SK-N-MC (cell line): ENCODE results near the gene PACS1.

Source experiments
- DNase-seq: peaks from one replicate; pipeline ENCODE4 v3.0.0-alpha.2; 2011; ENCODE audit warnings: low read depth, low spot score
- H3K27ac ChIP-seq: fragments of 200-600 bp; sonication (generic); 2 replicates; pipeline ENCODE4 v1.5.1; 2016; ENCODE audit warnings: mixed run types
- H3K36me3 ChIP-seq: fragments of 200-600 bp; sonication (generic); 2 replicates; pipeline ENCODE4 v1.6.1; 2017; ENCODE audit warnings: antibody characterized with exemption, low read length, mixed read lengths; ENCODE audit not compliant: insufficient read depth
- H3K4me3 ChIP-seq: fragments of 200-600 bp; sonication (generic); 2 replicates; pipeline ENCODE4 v1.5.1; 2016
- H3K9ac ChIP-seq: fragments of 200-600 bp; sonication (generic); 2 replicates; pipeline ENCODE4 v1.8.0; 2017; ENCODE audit warnings: mixed run types, mixed read lengths; ENCODE audit not compliant: insufficient read length
- H3K9me3 ChIP-seq: fragments of 200-600 bp; sonication (generic); 2 replicates; pipeline ENCODE4 v1.6.1; 2017; ENCODE audit warnings: low read depth, mild to moderate bottlenecking, antibody characterized with exemption, low read length, moderate library complexity, mixed read lengths
- EZH2 ChIP-seq: fragments of 200-600 bp; sonication (generic); IDR thresholded peaks from one replicate; pipeline ENCODE4 v1.6.1; 2017; ENCODE audit warnings: antibody characterized with exemption
- FOXP2 ChIP-seq: optimal IDR thresholded peaks from 2 replicates; pipeline ENCODE3; 2011; ENCODE audit warnings: mild to moderate bottlenecking, moderate library complexity; ENCODE audit not compliant: insufficient read depth; ENCODE audit errors: extremely low read length, control extremely low read depth
- POLR2AphosphoS5 ChIP-seq: IDR thresholded peaks from 2 replicates; pipeline ENCODE4 v1.6.1; 2012; ENCODE audit warnings: mild to moderate bottlenecking, low read depth, low read length, borderline replicate concordance

The PACS1 gene

GRCh38 chr11:66291706-66292542 lies 221.9 kb downstream of the PACS1 start, which contains the start of gene TMEM151A:
Gene TMEM151A, plus strand, starts transcription at chr11:66291894. Its CDS starts 120 bp downstream, at chr11:66292014.
- peak within 1 kb of the TSS; percentile 62 for H3K4me3 ChIP-seq
- H3K9ac ChIP-seq: no peak within 1 kb of the TSS
- H3K27ac ChIP-seq: no peak within 1 kb of the TSS
- no peak for DNase-seq
- TF ChIP-seq EZH2 (no peak), POLR2AphosphoS5 (no peak), FOXP2 (no peak)
- H3K9me3 ChIP-seq: no peaks in the 10 kb centered on the region
- H3K36me3 ChIP-seq: no peaks in the 10 kb centered on the region

- Histone ChIP-seq H3K36me3 (no peaks in the 10 kb centered on the region), H3K9ac (no peak overlapping the region), H3K27ac (no peak overlapping the region), H3K9me3 (no peaks in the 10 kb centered on the region), H3K4me3 (no peak overlapping the region)
- no peak for DNase-seq
- no peak for TF ChIP-seq EZH2
- TF ChIP-seq FOXP2: no peak
- TF ChIP-seq POLR2AphosphoS5: no peak
These were observed 222.7 kb downstream of the PACS1 start for GRCh38 chr11:66292543-66293332.

GRCh38 chr11:66293352-66293751 lies 223.3 kb downstream of the PACS1 start:
- TF ChIP-seq POLR2AphosphoS5 (no peak), FOXP2 (no peak), EZH2 (no peak)
- Histone ChIP-seq H3K9me3 (no peaks in the 10 kb centered on the region), H3K36me3 (no peaks in the 10 kb centered on the region), H3K4me3 (no peak overlapping the region), H3K9ac (no peak overlapping the region), H3K27ac (no peak overlapping the region)
- no peak for DNase-seq

- H3K4me3 ChIP-seq: no peak overlapping the region
- TF ChIP-seq EZH2 (no peak), POLR2AphosphoS5 (no peak), FOXP2 (no peak)
- no peaks in the 10 kb centered on the region for H3K9me3 ChIP-seq
- no peak overlapping the region for H3K27ac ChIP-seq
- no peak overlapping the region for H3K9ac ChIP-seq
- H3K36me3 ChIP-seq: no peaks in the 10 kb centered on the region
- no peak for DNase-seq
These were observed 223.9 kb downstream of the PACS1 start for GRCh38 chr11:66293777-66294625.
